Endothelial cell (in vitro differentiated cells): Measurements from ENCODE around the gene ARFGEF2. TPM values are rescaled to one million over a fixed set of nuclear protein-coding genes. Genes with fewer than 3 reads are reported as not detected.

Experiments used
- DNase-seq: peaks from one replicate; pipeline ENCODE4 v3.0.0; 2021; ENCODE audit warnings: low spot score
- H3K27ac Mint-ChIP-seq: one replicate; pipeline ENCODE4 v1.8.0; 2021; ENCODE audit warnings: mixed read lengths, inconsistent platforms; ENCODE audit not compliant: unreplicated experiment
- H3K27me3 Mint-ChIP-seq: one replicate; pipeline ENCODE4 v1.8.0; 2021; ENCODE audit warnings: mild to moderate bottlenecking, moderate library complexity, mixed read lengths, inconsistent platforms; ENCODE audit not compliant: unreplicated experiment
- H3K36me3 Mint-ChIP-seq: one replicate; pipeline ENCODE4 v1.8.0; 2021; ENCODE audit warnings: mild to moderate bottlenecking, low read depth, mixed read lengths, inconsistent platforms; ENCODE audit not compliant: unreplicated experiment
- H3K4me1 Mint-ChIP-seq: one replicate; pipeline ENCODE4 v1.8.0; 2021; ENCODE audit warnings: mild to moderate bottlenecking, mixed read lengths, inconsistent platforms; ENCODE audit not compliant: unreplicated experiment
- H3K4me3 Mint-ChIP-seq: one replicate; pipeline ENCODE4 v1.8.0; 2021; ENCODE audit warnings: mild to moderate bottlenecking, mixed read lengths, inconsistent platforms; ENCODE audit not compliant: unreplicated experiment
- H3K9me3 Mint-ChIP-seq: one replicate; pipeline ENCODE4 v1.8.0; 2021; ENCODE audit warnings: mixed read lengths, inconsistent platforms; ENCODE audit not compliant: unreplicated experiment
- total RNA-seq: library from RNA; stranded (reverse); fragmentation: NEBNext Ultra II Directional; extraction: Animal tissue kit (Norgen Biotek cat#: 25700); gene quantifications from one replicate; pipeline ENCODE4 v1.2.1, GENCODE V29; 2021; ENCODE audit not compliant: unreplicated experiment
- TF ChIP-seq, protein P1 (sequence below): fragments of 200-600 bp; sonication (generic); IDR thresholded peaks from one replicate; pipeline ENCODE4 v1.5.0; 2021; ENCODE audit warnings: antibody characterized with exemption; ENCODE audit not compliant: unreplicated experiment

The ARFGEF2 gene
- total RNA-seq, 1 donor from 2014 or later, result 20.3 TPM

DNA sequence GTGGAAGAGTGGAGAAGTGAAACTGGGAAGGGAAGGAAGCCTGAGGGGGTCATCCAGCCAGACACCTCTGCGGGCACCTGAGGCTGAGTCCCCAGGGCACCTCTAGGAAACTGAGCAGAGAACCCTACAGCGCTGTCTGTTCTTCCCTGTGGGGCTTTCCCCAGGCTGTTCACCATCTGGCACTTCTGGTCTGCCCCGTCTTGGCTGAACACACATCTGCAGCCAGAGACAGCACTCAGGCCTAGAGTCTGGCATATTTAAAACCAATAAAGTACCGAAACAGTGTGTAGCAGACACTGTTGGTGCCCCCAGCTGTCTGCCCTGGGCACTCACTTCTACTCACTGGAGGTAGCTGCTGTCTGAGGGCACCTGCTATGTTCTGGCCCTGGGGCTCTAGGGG lies 9.4 kb upstream of the ARFGEF2 start:
- no peaks in the 10 kb centered on the region for H3K9me3 Mint-ChIP-seq
- H3K27me3 Mint-ChIP-seq, result peaks cover 2% of the 10 kb centered on the region
- H3K4me3 Mint-ChIP-seq, result no peak overlapping the region
- no peak overlapping the region for H3K27ac Mint-ChIP-seq
- peaks cover 17% of the 10 kb centered on the region for H3K36me3 Mint-ChIP-seq
- no peaks in the 10 kb centered on the region for H3K4me1 Mint-ChIP-seq
- TF ChIP-seq, protein P1, sequence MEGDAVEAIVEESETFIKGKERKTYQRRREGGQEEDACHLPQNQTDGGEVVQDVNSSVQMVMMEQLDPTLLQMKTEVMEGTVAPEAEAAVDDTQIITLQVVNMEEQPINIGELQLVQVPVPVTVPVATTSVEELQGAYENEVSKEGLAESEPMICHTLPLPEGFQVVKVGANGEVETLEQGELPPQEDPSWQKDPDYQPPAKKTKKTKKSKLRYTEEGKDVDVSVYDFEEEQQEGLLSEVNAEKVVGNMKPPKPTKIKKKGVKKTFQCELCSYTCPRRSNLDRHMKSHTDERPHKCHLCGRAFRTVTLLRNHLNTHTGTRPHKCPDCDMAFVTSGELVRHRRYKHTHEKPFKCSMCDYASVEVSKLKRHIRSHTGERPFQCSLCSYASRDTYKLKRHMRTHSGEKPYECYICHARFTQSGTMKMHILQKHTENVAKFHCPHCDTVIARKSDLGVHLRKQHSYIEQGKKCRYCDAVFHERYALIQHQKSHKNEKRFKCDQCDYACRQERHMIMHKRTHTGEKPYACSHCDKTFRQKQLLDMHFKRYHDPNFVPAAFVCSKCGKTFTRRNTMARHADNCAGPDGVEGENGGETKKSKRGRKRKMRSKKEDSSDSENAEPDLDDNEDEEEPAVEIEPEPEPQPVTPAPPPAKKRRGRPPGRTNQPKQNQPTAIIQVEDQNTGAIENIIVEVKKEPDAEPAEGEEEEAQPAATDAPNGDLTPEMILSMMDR, result no peak
- no peak for DNase-seq

DNA sequence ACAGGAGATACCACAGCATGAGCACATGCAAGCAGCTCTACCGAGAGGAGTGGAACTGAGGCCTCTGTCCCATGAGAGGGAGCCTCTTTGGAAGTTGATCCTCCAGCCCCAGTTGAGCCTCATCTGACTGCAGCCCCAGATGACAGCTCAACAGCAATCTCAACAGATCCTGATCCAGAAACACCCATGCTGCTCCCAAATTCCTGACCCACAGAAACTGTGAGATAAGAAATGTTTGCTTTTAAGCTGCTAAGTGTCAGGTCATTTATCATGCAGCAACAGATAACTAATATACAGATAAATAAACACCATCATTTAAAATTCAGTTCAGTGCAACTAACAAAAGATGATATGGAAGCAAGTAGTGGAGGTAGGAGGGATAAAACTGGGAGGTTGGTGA lies 4.8 kb upstream of the ARFGEF2 start:
- H3K27me3 Mint-ChIP-seq, result peaks cover 3% of the 10 kb centered on the region
- H3K4me1 Mint-ChIP-seq, result peaks cover 16% of the 10 kb centered on the region
- TF ChIP-seq, protein P1, result no peak
- H3K36me3 Mint-ChIP-seq, result peaks cover under 1% of the 10 kb centered on the region
- DNase-seq, result no peak
- H3K9me3 Mint-ChIP-seq, result no peaks in the 10 kb centered on the region
- H3K4me3 Mint-ChIP-seq, result no peak overlapping the region
- H3K27ac Mint-ChIP-seq, result no peak overlapping the region

DNA sequence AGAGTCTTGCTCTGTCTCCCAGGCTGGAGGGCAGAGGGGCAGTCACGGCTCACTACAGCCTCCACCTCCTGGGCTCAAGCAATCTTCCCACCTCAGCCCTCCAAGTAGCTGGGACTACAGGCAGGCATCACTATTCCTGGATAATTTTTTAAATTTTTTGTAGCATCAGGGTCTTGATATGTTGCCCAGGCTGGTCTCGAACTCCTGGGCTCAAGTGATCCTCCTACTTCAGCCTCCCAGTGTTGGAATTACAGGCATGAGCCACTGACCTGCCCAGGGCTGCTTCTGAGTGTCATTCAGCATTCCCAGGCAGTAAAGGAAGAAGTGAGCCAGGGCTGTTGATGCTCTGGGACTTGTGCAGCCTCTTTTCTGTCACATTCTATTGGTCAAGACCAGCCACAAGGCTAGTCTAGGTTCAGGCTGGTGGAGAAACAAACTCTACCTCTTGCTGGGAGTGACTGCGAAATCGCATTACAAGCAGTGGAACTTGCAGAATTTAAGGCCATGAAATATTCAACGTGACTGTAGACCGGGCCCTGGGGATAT lies 2.1 kb upstream of the ARFGEF2 start:
- TF ChIP-seq, protein P1, result no peak
- no peaks in the 10 kb centered on the region for H3K9me3 Mint-ChIP-seq
- DNase-seq, result no peak
- H3K27ac Mint-ChIP-seq, result no peak overlapping the region
- H3K36me3 Mint-ChIP-seq, result peaks cover 6% of the 10 kb centered on the region
- H3K27me3 Mint-ChIP-seq, result peaks cover 3% of the 10 kb centered on the region
- peaks cover 30% of the 10 kb centered on the region for H3K4me1 Mint-ChIP-seq
- peak overlapping the region; percentile 53 for H3K4me3 Mint-ChIP-seq

DNA sequence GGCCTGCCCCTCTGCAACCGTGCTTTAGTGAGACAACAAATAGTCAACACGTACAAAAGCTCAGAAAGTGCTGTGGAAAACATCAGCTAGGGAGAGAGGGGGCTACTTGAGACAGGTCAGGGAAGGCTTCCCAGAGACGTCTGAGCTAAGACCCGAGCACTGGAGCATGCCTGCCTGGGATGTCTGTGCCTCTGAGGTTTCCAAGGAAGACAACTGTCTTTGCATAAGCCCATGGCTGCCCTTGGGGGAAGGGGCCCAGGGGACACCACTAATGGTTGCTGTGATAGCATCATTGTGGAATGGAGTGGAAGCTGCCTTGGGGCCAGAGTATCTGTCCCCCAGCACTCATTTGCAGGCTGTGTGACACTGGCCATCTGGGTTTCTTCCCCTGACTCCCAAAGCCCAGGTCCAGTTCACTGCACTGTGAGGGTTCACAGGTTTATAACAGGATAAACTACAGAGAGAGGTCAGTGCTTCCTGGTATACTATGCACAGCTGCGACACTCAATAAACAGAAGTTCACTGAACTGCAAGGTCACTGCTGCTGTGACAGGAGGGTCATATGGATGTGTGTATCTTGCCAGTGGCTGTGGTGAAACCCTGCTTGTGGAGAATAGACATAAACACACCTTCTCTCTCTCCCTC lies 1.5 kb upstream of the ARFGEF2 start:
- Mint-ChIP-seq H3K4me3 (peak overlapping the region; percentile 93), H3K36me3 (peaks cover 6% of the 10 kb centered on the region), H3K9me3 (no peaks in the 10 kb centered on the region), H3K4me1 (peaks cover 30% of the 10 kb centered on the region), H3K27ac (no peak overlapping the region), H3K27me3 (peaks cover 3% of the 10 kb centered on the region)
- DNase-seq, result no peak
- TF ChIP-seq, protein P1, result no peak

DNA sequence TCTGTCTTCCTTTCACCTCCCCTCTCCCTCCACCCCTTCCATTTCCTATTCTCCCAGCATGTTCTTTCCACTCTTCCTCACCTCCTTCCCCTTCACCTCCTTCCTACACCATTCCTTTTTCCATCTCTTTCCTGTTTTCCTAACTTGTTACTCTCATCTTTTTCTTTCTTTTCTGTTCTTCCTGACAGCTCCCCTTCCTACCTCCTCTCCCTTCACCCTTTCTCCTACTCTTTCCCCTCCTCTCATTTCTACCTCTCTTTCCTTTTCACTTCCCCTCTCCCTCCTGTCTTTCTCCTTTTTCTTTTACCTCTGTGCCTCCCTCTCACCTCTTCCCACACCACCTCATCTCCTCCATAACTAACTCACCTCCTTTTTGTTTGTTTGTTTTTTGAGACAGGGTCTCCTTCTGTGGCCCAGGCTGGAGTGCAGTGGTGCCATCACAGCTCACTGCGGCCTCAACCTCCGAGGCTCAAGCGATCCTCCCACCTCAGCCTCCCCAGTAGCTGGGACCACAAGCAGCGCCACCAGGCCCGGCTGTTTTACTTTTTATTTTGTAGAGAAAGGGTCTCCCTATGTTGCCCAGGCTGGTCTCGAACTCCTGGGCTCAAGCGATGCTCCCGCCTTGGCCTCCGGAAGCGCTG lies 864 bp upstream of the ARFGEF2 start:
- no peak for DNase-seq
- no peaks in the 10 kb centered on the region for H3K9me3 Mint-ChIP-seq
- H3K36me3 Mint-ChIP-seq, result peaks cover 6% of the 10 kb centered on the region
- peaks cover 3% of the 10 kb centered on the region for H3K27me3 Mint-ChIP-seq
- TF ChIP-seq, protein P1, result no peak
- peaks cover 30% of the 10 kb centered on the region for H3K4me1 Mint-ChIP-seq
- H3K27ac Mint-ChIP-seq, result peak overlapping the region; percentile 92
- H3K4me3 Mint-ChIP-seq, result peak overlapping the region; percentile 93
